Mucosa of stomach (tissue), 1 donor: ENCODE measurements around the gene SLC17A2.

Source experiments
- H3K27me3 ChIP-seq: one replicate; pipeline ENCODE4 v1.7.0; 2013; ENCODE audit warnings: mild to moderate bottlenecking, low read length; ENCODE audit not compliant: control insufficient read depth, insufficient read depth
- H3K36me3 ChIP-seq: one replicate; pipeline ENCODE4 v1.7.0; 2013; ENCODE audit warnings: low read length; ENCODE audit not compliant: control insufficient read depth, insufficient read depth
- H3K4me1 ChIP-seq: one replicate; pipeline ENCODE4 v1.7.0; 2013; ENCODE audit warnings: mild to moderate bottlenecking, low read length; ENCODE audit not compliant: control insufficient read depth, insufficient read depth
- H3K4me3 ChIP-seq: one replicate; pipeline ENCODE4 v1.7.0; 2013; ENCODE audit warnings: low read length
- H3K9ac ChIP-seq: one replicate; pipeline ENCODE4 v1.7.0; 2013; ENCODE audit warnings: mild to moderate bottlenecking, low read length, moderate library complexity
- H3K9me3 ChIP-seq: one replicate; pipeline ENCODE4 v1.7.0; 2013; ENCODE audit warnings: mild to moderate bottlenecking, low read length, moderate library complexity; ENCODE audit not compliant: control insufficient read depth
- donor health status: Pancreatic carcinoma.

SLC17A2 gene

GRCh38 chr6:25913741-25914140 is 16.8 kb downstream of the SLC17A2 start:
- H3K27me3 ChIP-seq: no peaks in the 10 kb centered on the region
- no peak overlapping the region for H3K4me3 ChIP-seq
- H3K9me3 ChIP-seq: no peaks in the 10 kb centered on the region
- H3K36me3 ChIP-seq: no peaks in the 10 kb centered on the region
- no peak overlapping the region for H3K9ac ChIP-seq
- H3K4me1 ChIP-seq: no peaks in the 10 kb centered on the region

DNA sequence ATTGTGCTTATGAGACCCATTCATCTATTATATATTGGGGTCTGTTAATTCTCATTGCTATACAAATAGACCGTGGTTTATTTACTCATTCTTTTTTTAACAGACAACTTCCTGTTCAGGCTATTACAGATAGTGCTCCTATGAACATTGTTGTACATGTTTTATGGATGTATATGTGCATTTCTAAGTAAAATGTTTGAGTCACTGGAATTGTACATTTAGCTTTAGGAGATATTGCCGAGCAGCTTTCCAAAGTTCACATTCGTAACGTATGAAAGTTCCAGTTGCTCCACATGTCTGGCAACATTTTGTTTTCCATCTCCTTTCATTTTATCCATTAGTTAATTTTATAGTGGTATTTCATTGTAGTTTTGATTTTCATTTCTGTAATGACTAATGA is 19.1 kb downstream of the SLC17A2 start:
- Histone ChIP-seq H3K27me3 (no peaks in the 10 kb centered on the region), H3K4me3 (no peak overlapping the region), H3K9ac (no peak overlapping the region), H3K9me3 (no peaks in the 10 kb centered on the region), H3K4me1 (no peaks in the 10 kb centered on the region), H3K36me3 (no peaks in the 10 kb centered on the region)

- Histone ChIP-seq H3K4me3 (no peak overlapping the region), H3K4me1 (no peaks in the 10 kb centered on the region), H3K27me3 (peaks cover 4% of the 10 kb centered on the region), H3K9me3 (no peaks in the 10 kb centered on the region), H3K9ac (no peak overlapping the region), H3K36me3 (no peaks in the 10 kb centered on the region)
Observed at GRCh38 chr6:25907475-25908014, 22.9 kb downstream of the SLC17A2 start.

- no peak overlapping the region for H3K4me3 ChIP-seq
- H3K27me3 ChIP-seq: peaks cover 4% of the 10 kb centered on the region
- H3K9ac ChIP-seq: no peak overlapping the region
- H3K4me1 ChIP-seq: no peaks in the 10 kb centered on the region
- no peaks in the 10 kb centered on the region for H3K36me3 ChIP-seq
- H3K9me3 ChIP-seq: no peaks in the 10 kb centered on the region
Observed at GRCh38 chr6:25903467-25904099, 26.9 kb downstream of the SLC17A2 start.

GRCh38 chr6:25902071-25902470 is 28.4 kb downstream of the SLC17A2 start:
- Histone ChIP-seq H3K4me3 (no peak overlapping the region), H3K4me1 (no peaks in the 10 kb centered on the region), H3K36me3 (no peaks in the 10 kb centered on the region), H3K9ac (no peak overlapping the region), H3K27me3 (peaks cover 4% of the 10 kb centered on the region), H3K9me3 (no peaks in the 10 kb centered on the region)

DNA sequence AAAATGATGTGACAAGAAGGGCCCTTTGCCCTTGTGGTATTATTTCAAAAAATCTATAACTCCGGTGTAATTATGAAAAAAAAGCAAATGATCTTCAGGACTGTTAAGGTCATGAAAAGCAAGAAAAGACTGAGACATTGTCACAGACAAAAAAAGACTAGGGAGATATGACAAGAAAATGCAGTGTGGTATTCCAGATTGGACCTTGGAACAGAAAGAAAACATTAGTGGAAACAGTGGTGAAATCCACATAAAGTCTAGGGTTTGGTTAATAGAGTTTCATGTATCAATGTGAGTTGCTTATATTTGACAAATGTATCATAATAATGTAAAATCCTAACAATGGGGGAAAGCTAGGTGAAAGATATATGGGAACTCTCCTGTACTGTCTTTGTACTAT is 29.6 kb downstream of the SLC17A2 start:
- Histone ChIP-seq H3K27me3 (peaks cover 4% of the 10 kb centered on the region), H3K9me3 (no peaks in the 10 kb centered on the region), H3K36me3 (no peaks in the 10 kb centered on the region), H3K9ac (no peak overlapping the region), H3K4me3 (no peak overlapping the region), H3K4me1 (no peaks in the 10 kb centered on the region)

DNA sequence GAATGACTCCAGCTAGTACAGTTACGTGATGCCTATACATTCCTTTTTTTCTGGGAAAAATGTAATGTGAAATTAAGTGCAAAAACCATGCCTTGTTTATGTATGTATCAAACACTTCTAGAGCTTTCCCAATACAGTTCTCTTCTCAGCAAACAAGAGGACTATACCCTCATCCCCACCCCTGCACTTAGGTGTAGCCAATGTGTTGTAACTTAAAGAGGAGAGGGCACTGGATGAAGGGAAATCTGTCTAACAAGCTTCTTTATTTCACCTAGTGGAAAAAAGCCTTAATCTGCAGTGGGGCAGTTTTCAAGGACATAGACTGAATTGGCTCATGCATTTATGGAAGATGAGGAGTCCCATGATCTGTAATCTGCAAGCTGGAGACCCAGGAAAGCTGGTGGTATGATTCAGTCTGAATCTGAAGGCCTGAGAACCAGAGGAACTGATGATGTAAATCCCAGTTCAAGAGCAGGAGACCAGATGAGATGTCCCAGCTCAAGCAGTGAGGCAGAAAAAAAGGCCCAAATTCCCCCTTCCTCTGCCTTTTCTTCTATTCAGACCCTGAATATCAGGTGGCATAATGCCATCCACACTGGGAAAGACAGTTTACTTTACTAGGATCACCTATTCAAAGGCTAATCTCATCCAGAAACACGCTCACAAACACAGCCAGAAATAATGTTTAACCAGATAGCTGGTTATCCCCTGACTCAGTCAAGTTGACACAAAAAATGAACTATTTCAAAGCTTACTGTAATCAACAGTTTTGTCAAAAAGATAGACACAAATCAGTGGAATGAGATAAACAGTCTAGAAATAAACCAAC is 30.7 kb downstream of the SLC17A2 start:
- H3K9me3 ChIP-seq: no peaks in the 10 kb centered on the region
- no peaks in the 10 kb centered on the region for H3K36me3 ChIP-seq

GRCh38 chr6:25899123-25899522 is 31.4 kb downstream of the SLC17A2 start:
- no peak overlapping the region for H3K4me3 ChIP-seq
- no peaks in the 10 kb centered on the region for H3K36me3 ChIP-seq

More for the DNA sequence above, 30.7 kb downstream of the SLC17A2 start:
- Histone ChIP-seq H3K4me1 (no peaks in the 10 kb centered on the region), H3K27me3 (no peaks in the 10 kb centered on the region), H3K9ac (no peak overlapping the region), H3K4me3 (no peak overlapping the region)

DNA sequence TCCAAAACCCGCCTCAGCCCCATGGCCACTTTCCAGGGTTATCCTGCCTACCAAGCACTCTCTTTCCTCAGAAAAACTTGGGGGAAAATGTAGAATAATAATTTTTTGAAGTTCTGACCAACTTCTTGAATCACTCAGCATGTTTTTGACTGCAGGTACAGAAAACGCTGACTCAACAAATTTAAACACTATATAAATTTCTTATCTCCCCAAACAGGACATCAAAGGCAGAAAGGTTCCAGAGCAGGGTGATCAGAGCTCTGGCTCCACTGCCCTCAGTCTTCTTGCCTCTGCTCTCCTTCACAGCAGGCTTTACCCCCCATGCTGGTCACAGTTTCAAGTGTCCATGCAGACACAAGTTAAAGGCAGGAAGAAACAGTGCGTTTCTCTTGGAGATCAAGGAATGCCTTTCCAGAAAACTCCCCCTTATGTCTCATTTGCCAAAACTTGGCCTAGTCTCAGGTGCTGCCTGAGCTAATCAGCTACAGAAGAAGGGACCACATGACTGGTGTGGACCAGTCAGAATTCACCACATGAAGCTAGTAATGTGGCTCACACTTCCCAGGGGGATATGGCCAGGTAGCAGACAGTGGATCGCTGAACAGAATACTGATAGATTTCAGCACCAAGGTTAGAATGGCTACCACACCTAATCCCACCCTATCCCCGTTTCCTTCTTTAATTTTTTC is 32.1 kb downstream of the SLC17A2 start:
- H3K9ac ChIP-seq: no peak overlapping the region

More at GRCh38 chr6:25899123-25899522, 31.4 kb downstream of the SLC17A2 start:
- Histone ChIP-seq H3K27me3 (no peaks in the 10 kb centered on the region), H3K9ac (no peak overlapping the region), H3K9me3 (no peaks in the 10 kb centered on the region), H3K4me1 (no peaks in the 10 kb centered on the region)

DNA sequence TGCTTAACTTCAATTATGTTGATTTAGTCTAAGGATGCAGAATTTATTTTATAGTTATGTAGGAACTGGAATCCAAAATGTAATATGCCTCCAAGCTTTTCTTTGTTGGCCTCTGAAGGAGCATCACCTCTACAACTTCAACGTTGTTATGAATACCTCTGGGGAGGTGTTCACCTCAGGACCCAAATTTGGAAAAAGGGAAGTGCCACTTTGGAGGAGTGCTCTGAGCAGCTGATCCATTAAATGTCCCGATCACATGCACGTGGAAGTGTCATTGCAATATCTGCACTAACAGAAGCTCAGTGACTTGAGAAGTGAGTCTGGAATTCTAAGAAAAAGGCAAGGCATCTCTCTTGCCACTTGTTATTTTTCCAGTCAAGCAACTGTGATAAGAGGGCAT is 34.2 kb downstream of the SLC17A2 start:
- H3K9me3 ChIP-seq: no peaks in the 10 kb centered on the region
- no peaks in the 10 kb centered on the region for H3K27me3 ChIP-seq
- no peak overlapping the region for H3K4me3 ChIP-seq
- no peaks in the 10 kb centered on the region for H3K4me1 ChIP-seq
- no peak overlapping the region for H3K9ac ChIP-seq
- H3K36me3 ChIP-seq: no peaks in the 10 kb centered on the region

More for the DNA sequence above, 32.1 kb downstream of the SLC17A2 start:
- Histone ChIP-seq H3K9me3 (no peaks in the 10 kb centered on the region), H3K4me3 (no peak overlapping the region), H3K4me1 (no peaks in the 10 kb centered on the region), H3K27me3 (no peaks in the 10 kb centered on the region), H3K36me3 (no peaks in the 10 kb centered on the region)

DNA sequence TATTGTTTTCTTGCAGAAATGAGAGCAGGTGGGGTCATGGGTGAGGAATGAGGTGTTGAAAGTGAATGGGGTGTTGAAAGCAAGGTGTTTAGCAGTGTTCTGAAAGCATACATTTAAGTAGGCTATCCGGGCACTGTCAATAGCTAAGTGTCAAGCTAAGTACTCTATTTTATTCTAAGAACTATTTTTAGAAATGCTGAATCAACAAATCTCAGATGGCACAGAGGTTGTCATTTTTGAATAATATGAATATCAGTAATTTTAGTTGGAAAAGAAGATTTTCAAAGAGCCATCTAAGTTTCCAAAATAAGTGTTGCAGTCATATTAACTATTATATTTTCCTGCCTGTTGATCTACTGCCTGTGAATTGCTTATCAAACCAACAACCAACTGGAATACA is 34.7 kb downstream of the SLC17A2 start:
- Histone ChIP-seq H3K27me3 (no peaks in the 10 kb centered on the region), H3K4me3 (no peak overlapping the region), H3K36me3 (no peaks in the 10 kb centered on the region), H3K9ac (no peak overlapping the region), H3K4me1 (no peaks in the 10 kb centered on the region), H3K9me3 (no peaks in the 10 kb centered on the region)

GRCh38 chr6:25893778-25894177 is 36.7 kb downstream of the SLC17A2 start:
- Histone ChIP-seq H3K36me3 (no peaks in the 10 kb centered on the region), H3K9ac (no peak overlapping the region), H3K4me3 (no peak overlapping the region), H3K9me3 (no peaks in the 10 kb centered on the region), H3K27me3 (no peaks in the 10 kb centered on the region), H3K4me1 (no peaks in the 10 kb centered on the region)
